Gastroesophageal sphincter (tissue), 4 donors: ENCODE results near the gene OXLD1. TPM values are rescaled to one million over a fixed set of nuclear protein-coding genes. Genes with fewer than 3 reads are reported as not detected.

Experiments
- ATAC-seq: fragments of 150-250 bp; one replicate; pipeline ENCODE4 v1.9.1; 2016; ENCODE audit warnings: mild to moderate bottlenecking, moderate library complexity
- H3K27ac ChIP-seq, 4 donors: fragments of 200-600 bp; sonication (generic) in 3 of 4; 1 replicate in 3 of 4; 2 replicates in 1 of 4; pipeline ENCODE4 v1.5.1; 2016 to 2019
- H3K27me3 ChIP-seq: fragments of 200-600 bp; sonication (generic); one replicate; pipeline ENCODE4 v1.5.1; 2019
- H3K36me3 ChIP-seq, 2 donors: fragments of 200-600 bp; sonication (generic); one replicate each; pipeline ENCODE4 v1.5.1; 2019; ENCODE audit warnings: control low read depth in 1 of 2
- H3K4me1 ChIP-seq, 3 donors: fragments of 200-600 bp; sonication (generic); 1 replicate in 2 of 3; 2 replicates in 1 of 3; pipeline ENCODE4 v1.5.1; 2016 to 2019; ENCODE audit warnings: control low read depth in 2 of 3
- H3K4me3 ChIP-seq, 2 donors: fragments of 200-600 bp; sonication (generic); one replicate each; pipeline ENCODE4 v1.5.1; 2019; ENCODE audit warnings: mild to moderate bottlenecking in 1 of 2, moderate library complexity in 1 of 2
- H3K9me3 ChIP-seq, 3 donors: fragments of 200-600 bp; sonication (generic); one replicate each; pipeline ENCODE4 v1.5.1; 2017 to 2019; ENCODE audit warnings: control low read depth in 2 of 3
- CTCF ChIP-seq, 4 experiments: fragments of 200-600 bp in 2 of 4; fragments of 450-650 bp in 2 of 4; sonication (generic) in 1 of 4; IDR thresholded peaks; one replicate each; pipeline ENCODE4 v1.5.1; 2017 to 2019; ENCODE audit warnings: antibody characterized with exemption in 4 of 4, mild to moderate bottlenecking in 2 of 4, moderate library complexity in 2 of 4
- EP300 ChIP-seq: sonication (generic); formaldehyde crosslinking; IDR thresholded peaks from one replicate; pipeline ENCODE4 v1.6.1; 2017; ENCODE audit warnings: antibody characterized with exemption, mild to moderate bottlenecking
- POLR2A ChIP-seq, 2 donors: fragments of 450-650 bp; IDR thresholded peaks; one replicate each; pipeline ENCODE4 v1.6.1; 2017; ENCODE audit warnings: antibody characterized with exemption in 2 of 2, mild to moderate bottlenecking in 2 of 2, moderate library complexity in 1 of 2
- POLR2AphosphoS5 ChIP-seq: sonication (generic); formaldehyde crosslinking; IDR thresholded peaks from one replicate; pipeline ENCODE4 v1.6.1; 2017; ENCODE audit warnings: antibody characterized with exemption
- WGBS, 2 donors: methylation state at CpG; one replicate each; pipeline ENCODE4 v1.1.5; 2018; ENCODE audit warnings: low coverage in 1 of 2; 5-methylcytosine and 5-hydroxymethylcytosine counted together
- total RNA-seq, 4 donors: library from RNA; depleted of rRNA; stranded (reverse); fragments of >200 nt; gene quantifications; one replicate each; pipeline ENCODE4 v1.1.0, GENCODE V29; 2016

The OXLD1 gene
- total RNA-seq, 4 donors from 2014 or later, result 19.4 to 31.8 (median 25.3) TPM

- 76% methylated on average over 4 of the region's 19 CpGs; no CpG with 5 or more reads in 1 of the 2 donors for whole genome bisulfite sequencing, 2 donors
- Histone ChIP-seq H3K9me3 (no peaks in the 10 kb centered on the region), H3K27ac (no peak overlapping the region), H3K4me3 (no peak overlapping the region), H3K27me3 (no peaks in the 10 kb centered on the region), H3K36me3 (peaks cover 0 to 100% of the 10 kb centered on the region in 2 donors), H3K4me1 (no peaks in the 10 kb centered on the region)
- ATAC-seq, result no peak
- no peak for TF ChIP-seq EP300
- TF ChIP-seq POLR2A (IDR thresholded peaks at IDR 0.05), result no peak
- no peak for TF ChIP-seq POLR2AphosphoS5
- no peak for TF ChIP-seq CTCF (IDR thresholded peaks at IDR 0.05)
Measured at GRCh38 chr17:81694810-81695209, 28.4 kb upstream of the OXLD1 start.

GRCh38 chr17:81693509-81694210 is 27.3 kb upstream of the OXLD1 start:
- Histone ChIP-seq H3K36me3 (peaks cover 0 to 100% of the 10 kb centered on the region in 2 donors), H3K9me3 (no peaks in the 10 kb centered on the region), H3K27me3 (no peaks in the 10 kb centered on the region), H3K27ac (no peak overlapping the region), H3K4me3 (no peak overlapping the region), H3K4me1 (no peaks in the 10 kb centered on the region)
- 83% methylated on average over 8 of the region's 35 CpGs; no CpG with 5 or more reads in 1 of the 2 donors for WGBS, 2 donors
- no peak for ATAC-seq
- TF ChIP-seq CTCF (IDR thresholded peaks at IDR 0.05) (no peak), POLR2AphosphoS5 (no peak), POLR2A (IDR thresholded peaks at IDR 0.05) (no peak), EP300 (no peak)

GRCh38 chr17:81691608-81692007 is 25.2 kb upstream of the OXLD1 start:
- TF ChIP-seq CTCF (IDR thresholded peaks at IDR 0.05) (no peak), POLR2AphosphoS5 (no peak), POLR2A (IDR thresholded peaks at IDR 0.05) (no peak), EP300 (no peak)
- WGBS, 2 donors, result 96% methylated on average over 9 to 12 of the region's 20 CpGs
- H3K27me3 ChIP-seq, result no peaks in the 10 kb centered on the region
- no peaks in the 10 kb centered on the region for H3K9me3 ChIP-seq
- no peak overlapping the region for H3K27ac ChIP-seq
- H3K4me1 ChIP-seq, result peaks cover 0 to 8% (median 0%) of the 10 kb centered on the region in 3 donors
- no peak overlapping the region for H3K4me3 ChIP-seq
- H3K36me3 ChIP-seq, result peaks cover 0 to 100% of the 10 kb centered on the region in 2 donors
- ATAC-seq, result no peak

- H3K27me3 ChIP-seq, result no peaks in the 10 kb centered on the region
- no peak overlapping the region for H3K4me3 ChIP-seq
- H3K4me1 ChIP-seq, result peaks cover 0 to 12% (median 0%) of the 10 kb centered on the region in 3 donors
- ATAC-seq, result no peak
- 92% methylated on average over 3 of the region's 18 CpGs; no CpG with 5 or more reads in 1 of the 2 donors for WGBS, 2 donors
- H3K36me3 ChIP-seq, result peaks cover 0 to 100% of the 10 kb centered on the region in 2 donors
- TF ChIP-seq POLR2A (IDR thresholded peaks at IDR 0.05) (no peak), EP300 (no peak), POLR2AphosphoS5 (no peak), CTCF (IDR thresholded peaks at IDR 0.05) (no peak)
- no peak overlapping the region for H3K27ac ChIP-seq
- no peaks in the 10 kb centered on the region for H3K9me3 ChIP-seq
Measured at GRCh38 chr17:81691196-81691595, 24.8 kb upstream of the OXLD1 start.

- Histone ChIP-seq H3K27me3 (no peaks in the 10 kb centered on the region), H3K27ac (no peak overlapping the region), H3K4me1 (peaks cover 0 to 19% (median 1%) of the 10 kb centered on the region in 3 donors), H3K4me3 (no peak overlapping the region), H3K9me3 (no peaks in the 10 kb centered on the region), H3K36me3 (peaks cover 0 to 99% of the 10 kb centered on the region in 2 donors)
- ATAC-seq, result no peak
- TF ChIP-seq EP300 (no peak), POLR2AphosphoS5 (no peak), POLR2A (IDR thresholded peaks at IDR 0.05) (no peak), CTCF (IDR thresholded peaks at IDR 0.05) (no peak)
- 60% methylated on average over 2 of the region's 17 CpGs; no CpG with 5 or more reads in 1 of the 2 donors for WGBS, 2 donors
Measured at GRCh38 chr17:81690549-81690948, 24.1 kb upstream of the OXLD1 start.
